Measurements from ENCODE around the gene IRF2BP1.
"Not testable (repeated sequence)": the region's sequence is repeated elsewhere in the genome, so short reads cannot be mapped to it uniquely, and the experiment has no call there.

The IRF2BP1 gene

DNA sequence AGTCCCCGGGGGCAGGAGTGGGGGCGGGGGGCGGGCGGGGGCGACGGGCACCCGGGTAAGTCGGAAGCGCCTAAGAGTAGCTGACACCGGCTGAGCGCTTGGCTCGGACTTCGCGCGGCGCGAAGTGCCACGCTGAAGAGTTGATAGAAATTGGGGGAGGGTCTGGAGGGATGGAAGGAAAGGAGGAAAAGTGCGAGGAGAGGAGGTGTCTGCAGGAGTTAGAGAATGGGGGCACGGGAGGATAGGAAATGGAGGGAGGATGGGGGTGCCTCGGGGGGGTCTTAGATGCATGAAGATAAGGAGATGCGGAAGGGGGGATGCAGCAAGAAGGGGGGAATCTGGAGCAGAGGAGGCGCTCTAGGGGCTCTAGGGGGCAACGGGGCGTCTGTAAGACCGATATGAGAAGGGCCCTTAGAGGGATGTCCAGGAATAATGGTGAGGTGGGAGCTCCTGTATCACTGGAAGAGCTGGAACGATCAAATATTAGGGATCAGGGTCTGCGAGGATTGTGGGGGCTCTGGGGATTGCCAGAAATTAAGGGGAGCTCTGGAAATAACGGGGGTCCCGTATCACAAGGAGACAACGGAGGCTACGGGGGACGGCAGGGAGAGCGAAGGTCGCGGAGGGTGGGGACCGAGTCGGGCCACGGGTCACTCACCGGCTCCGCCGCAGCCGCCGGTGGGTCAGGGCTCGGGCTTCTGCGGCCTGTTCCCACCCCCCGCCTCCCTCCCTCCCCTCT lies 16.1 kb upstream of the IRF2BP1 start, which contains the start of gene MYPOP:
Gene MYPOP (minus strand): TSS at position 702 of the 739 bp plus-strand sequence. CDS start 840 bp downstream, outside the sequence.
- no peak for DNase-seq

DNA sequence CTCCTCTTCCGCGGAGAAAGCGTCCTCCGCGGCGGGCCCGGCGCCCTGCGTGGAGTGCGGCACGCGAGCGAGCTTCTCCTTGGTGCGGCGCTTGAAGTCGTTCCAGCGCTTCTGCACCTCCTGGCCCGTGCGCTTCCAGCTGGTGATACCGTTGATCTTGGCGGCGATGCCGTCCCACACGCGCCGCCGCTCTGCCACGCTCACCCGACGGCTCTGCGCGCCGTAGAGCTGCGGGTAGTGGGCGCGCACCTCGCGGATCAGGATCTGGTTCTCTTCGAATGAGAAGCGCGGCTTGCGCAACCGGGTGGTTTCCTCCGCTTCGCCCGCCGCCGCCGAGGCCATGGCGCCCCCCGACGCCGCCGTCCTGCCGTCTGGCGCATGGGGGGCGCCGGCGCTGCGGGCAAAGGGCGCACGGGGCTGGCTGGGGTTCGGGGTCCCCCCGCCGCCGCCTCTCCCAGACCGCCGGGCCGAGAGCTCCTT lies 15.5 kb upstream of the IRF2BP1 start:
- DNase-seq, result no peak

DNA sequence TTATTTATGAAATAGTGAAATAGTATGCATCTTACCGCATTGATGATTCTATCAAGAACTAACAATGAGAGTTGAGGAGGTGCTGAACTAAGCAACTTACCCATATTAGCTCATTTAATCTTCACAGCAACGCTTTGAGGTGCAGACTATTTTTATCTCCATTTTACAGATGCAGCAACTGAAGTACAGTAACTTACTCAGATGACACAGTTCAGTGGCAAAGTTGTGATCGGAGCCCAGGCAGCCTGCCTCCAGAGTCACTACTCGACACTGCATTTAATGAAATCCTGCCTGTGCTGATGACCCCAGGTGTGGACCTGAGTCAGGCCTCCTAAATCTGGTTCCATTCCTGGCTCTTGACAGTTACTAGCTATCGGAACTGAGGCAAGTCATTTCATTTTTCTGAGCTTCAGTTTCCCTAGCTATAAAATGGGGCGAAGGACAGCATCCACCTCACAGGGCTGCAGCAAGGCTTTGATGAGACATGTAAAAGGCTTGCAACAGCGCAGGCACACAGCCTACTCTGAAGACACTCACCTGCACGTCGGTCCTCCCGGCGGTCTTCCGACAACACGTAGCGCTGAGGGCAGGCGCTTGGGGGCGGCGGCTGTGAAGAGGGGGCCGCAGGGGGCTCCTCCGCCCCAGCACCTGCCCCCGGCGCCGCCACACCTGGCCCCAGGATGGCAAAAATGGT lies 14.9 kb upstream of the IRF2BP1 start:
- no peak for DNase-seq

DNA sequence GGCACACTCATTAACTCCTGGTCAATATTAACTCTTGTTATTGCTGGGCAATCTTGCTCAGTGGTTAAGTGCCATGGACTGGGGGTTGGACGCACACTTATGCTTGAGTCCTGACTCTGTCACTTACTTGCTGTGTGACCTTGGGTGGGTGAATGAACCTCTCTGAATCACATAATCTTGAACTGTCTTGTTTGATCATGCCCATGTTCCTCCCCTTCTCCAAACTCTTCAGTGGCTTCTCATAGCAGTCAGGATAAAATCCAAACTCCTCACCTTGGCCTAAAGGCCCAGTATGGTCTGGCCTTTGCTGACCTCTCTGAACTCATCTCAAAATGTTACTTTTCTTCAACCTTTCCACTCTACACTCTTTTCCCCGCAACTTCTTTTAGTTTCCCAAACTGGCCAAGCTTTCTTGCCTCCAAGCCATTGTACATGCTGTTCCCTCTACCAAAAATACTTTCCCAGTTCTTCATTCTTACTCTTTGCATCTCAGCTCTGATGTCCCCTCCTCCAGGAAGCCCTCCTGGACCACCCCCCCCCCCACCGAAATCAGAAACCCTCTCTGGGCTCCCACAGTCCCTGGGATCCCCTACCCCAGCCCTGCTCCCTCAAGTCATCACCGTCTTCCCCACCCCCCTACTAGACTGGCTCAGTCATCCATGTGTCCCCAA lies 14.1 kb upstream of the IRF2BP1 start:
- no peak for DNase-seq

DNA sequence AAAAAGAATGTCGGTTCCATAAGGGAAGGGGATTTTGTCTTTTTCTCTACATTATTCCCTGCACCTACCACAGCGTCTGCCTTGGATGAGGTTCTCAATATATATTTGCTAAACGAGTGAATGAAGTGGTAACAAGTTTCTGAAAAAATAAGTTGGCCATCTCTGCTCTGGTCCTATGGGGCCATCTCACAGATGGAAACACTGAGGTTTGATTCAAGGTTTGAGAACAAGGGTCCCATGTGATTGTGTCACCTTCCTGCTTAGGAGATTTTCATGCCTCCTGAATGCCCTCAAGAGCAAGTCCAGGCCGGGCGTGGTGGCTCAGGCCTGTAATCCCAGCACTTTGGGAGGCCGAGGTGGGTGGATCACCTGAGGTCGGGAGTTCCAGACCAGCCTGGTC lies 13.3 kb upstream of the IRF2BP1 start:
- no peak for DNase-seq

DNA sequence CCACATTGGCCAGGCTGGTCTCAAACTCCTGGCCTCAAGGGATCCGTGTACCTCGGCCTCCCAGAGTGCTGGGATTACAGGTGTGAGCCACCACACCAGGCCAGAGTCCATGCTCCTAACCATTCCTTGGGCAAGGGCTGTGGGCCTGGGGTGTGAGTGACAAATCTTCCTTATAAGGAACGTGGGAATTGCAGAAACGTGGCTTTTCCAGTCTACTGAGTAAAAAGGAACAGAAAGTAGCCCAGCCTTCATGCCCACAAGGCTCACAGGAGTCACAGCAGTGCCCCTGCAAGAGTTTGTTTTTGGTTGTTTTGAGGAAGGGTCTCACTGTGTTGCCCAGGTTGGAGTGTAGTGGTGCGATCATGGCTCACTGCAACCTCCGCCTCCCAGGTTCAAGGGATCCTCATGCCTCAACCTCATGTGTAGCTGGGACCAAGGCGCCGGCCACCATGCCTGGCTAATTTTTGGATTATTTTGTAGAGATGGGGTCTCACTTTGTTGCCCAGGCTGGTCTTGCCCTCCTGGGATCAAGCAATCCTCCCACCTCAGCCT lies 11.4 kb upstream of the IRF2BP1 start:
- no peak for DNase-seq

DNA sequence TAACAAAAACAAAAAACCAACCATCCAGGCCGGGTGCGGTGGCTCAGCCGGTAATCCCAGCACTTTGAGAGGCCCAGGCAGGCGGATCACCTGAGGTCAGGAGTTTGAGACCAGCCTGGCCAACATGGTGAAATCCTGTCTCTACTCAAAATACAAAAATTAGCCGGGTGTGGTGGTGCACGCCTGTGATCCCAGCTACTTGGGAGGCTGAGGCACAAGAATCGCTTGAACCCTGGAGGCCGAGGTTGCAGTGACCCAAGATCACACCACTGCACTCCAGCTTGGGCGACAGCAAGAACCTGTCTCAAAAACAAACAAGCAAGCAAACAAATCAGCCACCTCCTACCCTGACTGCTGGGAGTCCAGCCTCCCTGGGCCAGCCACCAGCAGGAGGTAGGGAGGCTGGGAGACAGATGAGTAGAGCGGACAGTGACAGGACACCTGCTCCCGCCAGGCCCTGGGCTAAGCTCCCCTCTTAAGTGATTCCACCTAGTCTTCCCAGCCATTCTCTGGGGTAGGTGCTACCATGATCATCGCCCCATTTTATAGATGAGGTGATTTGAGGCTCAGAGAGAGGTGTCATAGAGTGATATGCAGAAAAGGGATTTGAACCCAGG lies 10.2 kb upstream of the IRF2BP1 start:
- not testable (repeated sequence) for DNase-seq

DNA sequence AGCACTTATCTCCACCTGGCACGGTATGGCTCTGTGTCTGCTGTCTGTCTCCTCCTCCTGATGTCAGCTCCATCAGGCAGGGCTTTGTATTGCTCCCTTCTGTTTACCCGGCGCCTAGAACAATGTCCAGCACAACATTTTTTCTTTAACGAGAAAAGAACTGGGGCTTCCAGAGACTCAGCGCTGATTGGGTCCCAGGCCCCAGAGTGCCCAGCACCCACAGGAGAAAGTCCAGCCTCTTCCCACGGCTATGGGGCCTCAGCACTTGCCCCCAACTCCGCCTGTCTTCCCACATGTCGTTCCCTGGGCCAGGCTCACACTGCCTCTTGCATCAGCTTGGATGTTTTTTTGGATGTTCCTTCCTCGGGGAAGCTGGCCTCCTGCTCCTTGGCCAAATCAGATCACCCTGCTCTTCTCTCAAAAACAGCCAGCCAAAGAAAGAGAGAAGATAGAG lies 9.6 kb upstream of the IRF2BP1 start:
- no peak for DNase-seq

DNA sequence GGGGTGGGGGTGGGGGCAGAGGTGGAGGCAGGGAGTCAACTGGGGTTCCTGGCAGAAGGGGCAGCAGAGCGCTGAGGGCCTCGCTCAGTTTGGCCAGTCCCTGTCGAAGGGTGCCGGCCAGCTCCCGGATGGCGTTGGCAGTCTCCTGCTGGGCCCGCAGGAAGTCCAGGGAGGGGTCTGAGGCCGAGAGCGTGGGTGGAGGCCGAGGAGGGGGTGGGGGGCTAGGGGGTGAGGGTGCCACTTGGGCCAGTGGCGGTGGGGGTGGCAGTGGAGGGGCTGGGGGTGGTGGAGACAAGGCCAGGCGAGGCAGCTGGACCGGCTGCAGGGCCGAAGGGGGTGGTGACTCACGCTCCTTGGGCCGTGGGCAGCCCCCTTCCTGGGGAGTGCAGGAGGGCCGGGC lies 4.9 kb upstream of the IRF2BP1 start:
- DNase-seq, result no peak

DNA sequence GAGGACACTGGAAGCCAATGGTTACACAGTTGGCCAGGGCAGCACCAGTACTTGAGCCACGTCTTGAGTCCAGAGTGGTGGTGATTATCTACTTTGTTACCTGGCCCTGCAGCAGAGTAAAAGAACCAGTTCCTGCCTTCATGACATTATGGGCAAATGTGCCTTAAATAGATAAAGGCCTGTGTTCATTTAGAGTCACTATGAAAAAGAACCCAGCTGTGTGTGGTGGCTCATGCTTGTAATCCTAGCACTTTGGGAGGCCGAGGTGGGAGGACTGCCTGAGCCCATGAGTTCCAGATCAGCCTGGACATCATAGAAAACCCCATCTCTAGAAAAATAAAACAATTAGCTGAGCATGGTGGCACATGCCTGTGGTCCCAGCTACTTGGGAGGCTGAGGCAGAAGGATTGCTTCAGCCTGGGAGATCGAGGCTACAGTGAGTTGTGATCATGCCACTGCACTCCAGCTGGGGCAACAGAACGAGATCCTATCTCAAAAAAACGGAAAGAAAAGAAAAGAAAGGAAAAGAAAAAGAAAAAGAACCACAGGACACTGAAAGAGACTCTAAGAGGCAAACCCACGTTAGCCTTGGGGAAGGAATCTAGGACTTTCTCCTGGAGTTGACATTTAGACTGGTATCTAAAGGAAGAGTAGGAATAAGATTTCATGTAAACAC lies 3.4 kb upstream of the IRF2BP1 start:
- no peak for DNase-seq

DNA sequence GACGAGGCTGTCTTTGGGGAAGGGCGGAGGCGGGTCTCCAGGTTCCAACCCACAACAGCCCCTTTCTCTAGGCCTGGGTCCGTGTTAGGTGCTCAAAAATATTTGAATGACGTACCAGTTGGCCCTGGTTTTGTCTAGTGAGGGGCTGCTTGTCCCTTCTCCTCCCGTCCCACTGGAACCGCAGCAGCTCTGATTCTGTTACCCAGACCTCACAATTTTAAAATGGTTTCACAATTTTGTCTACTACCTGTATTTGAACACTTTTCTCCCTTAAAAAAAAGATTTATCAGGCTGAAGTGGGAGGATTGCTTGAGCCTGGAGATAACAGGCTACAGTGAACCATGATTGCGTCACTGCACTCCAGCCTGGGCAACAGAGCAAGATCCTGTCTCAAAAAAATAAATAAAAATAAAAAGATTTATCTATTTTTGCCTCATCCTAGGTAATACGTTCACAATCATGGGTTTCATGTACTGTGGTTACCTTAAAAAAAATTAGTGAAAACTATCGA lies 1.3 kb upstream of the IRF2BP1 start:
- DNase-seq, result no peak

DNA sequence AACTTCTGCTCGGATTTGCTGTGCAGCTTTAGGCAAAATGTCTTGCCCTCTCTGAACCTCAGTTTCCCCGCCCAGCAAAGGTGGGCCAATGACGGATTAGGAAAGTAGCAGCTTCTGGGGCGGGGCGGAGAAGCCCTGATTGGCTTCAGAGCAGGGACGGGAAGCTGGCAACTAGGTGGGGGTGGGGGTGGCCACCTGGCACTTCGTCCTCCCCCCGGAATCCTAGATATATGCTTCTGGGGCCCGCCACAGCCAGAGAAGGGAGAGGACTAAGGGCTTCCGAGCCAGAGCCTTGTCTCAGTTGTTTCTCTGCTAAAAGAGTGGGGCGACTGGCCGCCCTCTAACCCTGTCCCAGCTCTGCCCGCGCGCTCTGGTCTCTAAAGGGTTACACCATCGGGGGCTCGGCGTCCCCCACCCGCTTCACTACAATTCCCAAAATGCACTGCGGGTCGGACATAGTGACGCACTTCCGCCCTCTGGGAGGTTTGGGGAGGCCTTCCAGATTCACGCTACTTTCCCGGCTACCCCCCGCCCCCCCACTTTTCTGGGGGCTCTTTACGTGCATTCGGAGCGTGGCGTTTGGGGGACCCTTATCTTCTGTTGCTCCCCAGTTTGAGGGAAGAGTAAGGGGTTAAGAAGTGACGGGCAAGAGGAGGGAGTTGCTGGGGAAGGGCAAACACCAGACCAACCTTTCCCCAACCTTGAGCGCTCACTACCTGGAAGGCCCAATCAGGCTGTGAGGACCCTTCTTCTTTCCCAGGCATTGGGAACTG lies 672 bp upstream of the IRF2BP1 start:
- DNase-seq, result peak; percentile 83

DNA sequence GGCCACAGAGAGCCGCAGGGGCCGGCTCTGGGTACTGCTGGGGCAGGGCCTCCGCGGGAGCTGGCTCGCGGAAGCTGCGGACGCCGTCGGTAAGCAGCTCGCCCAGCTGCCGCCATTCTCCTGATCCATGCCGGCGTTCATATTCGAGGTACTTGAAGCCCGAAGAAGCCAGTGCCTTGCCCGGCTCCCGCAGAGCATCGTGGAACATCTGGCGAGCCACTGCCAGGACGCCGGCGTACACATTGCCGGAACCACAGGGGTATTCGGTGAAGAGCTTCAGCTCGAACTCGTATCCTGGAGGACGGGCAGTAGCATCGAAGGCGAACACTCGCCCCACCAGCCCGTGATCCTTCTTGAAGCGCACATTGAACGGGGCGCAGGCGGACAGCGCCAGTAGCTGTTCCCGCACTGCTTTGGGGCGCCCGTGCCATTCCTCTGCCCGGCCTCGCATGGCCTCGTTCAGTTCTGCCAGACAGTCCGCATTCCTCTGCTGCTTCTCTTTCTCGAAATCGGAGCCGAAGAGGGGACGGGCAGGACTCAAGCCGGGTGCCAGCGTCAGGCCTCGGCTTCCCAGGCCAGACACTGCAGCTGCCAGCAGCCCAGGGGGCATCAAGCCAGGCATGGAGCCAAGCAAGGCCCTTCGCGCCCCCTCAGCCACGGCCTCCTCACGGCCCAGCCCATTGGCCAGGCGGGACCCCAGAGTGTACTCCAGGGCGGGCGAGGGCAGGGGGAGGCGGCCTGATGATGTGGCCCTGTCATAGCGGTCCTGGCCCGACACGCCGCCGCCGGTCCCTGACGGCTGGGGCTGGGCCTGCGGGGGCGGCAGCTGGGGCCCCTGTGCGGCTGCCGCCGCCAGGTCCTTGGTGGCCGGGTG lies 1.0 kb downstream of the IRF2BP1 start:
- peak; percentile 10 for DNase-seq

DNA sequence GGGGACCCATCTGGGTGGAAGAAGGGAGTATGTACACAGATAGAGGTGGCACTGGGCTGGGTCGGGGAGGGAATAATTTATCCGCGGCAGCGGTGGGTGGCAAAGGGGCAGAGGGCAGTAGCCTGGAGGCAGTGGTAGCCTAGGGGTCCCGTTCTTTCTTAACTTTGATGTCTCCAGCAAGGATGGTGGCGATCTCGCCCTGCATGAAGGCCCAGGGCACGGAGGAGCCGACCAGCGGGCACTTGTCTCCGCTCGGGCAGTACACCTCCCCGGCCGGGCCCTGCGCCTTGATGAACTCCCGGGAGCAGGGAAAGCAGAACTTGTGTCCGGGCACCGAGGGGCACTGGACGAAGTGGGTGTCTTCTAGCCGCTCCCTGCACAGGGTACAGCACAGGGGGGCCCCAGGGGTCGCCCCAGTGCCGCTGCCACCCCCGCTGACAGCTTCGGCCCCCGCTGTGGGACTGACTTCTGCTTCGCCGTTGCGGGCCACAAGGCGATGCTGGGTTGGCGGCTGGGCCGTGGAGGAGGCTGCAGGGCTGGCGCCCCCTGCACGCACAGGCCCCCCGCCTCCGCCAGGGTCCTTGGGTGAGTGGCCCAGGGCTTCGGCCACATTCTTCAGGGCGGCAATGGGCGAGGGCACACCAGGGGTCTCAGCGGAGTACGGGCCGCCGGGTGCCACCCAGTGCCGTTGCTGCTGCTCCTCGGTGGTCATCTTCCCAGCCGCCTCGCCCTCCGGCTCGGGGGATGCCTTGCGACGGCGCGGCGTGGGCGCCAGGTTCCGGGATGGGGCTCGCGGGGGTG lies 1.9 kb downstream of the IRF2BP1 start:
- DNase-seq, result no peak

DNA sequence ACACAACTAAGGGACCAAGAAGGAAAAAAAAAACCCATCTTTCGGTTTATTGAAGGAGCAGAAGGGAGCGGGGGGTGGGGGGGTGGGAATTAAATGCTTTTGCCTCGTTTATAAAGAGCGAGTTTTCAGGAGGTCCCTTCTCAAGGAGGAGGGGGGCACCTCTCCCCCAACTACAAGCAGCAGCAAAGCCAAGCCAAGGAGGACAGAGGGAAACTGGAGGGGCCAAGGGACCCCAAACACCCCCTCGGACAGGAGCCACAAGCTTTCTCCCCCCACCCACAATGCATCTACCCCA lies 2.4 kb downstream of the IRF2BP1 start:
- no peak for DNase-seq

DNA sequence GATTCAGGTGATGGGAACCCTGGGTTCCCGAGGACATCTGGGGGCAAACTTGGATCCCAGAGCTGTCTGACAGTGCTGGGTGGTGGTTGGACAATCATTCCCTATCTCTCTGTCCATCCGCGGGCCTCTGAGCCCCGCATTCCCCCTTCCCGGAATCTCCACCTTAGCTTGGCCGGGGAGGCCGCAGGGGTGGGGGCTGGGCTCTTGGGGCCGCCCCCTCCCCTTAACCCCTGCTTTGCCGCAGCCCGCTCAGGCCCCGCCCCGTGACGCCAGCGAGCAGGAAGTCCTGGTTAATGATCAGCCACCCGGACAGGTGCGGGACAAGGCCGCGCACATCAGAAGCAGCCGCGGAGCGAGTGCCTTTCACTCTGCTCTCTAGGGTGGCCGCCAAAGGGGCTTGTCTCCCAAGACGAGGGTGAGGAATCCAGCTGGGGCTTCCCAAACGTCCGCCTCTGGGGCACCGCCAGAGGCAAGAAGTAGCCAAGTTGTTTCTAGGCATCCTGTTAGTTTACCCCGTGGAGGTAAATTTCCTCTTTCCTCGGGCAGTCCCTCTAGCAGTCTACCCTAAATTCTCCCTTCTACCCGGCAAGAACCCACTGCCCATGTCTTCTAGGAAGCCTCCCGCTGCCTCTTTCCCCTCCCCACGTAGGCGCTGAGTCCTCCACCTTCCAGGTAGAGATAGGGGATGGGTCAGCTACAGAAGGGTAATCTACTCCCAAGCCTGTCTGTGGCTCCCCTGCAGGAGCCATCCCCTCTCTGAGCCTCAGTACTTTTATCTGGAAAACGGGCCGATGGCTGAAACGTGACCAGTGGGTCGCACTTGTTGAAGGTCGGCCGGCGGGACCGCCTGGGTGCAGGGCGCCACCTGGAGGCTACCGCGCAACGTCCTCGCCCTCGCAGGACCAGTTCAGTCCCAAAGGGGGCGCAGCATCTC lies 3.0 kb downstream of the IRF2BP1 start:
- DNase-seq, result no peak

DNA sequence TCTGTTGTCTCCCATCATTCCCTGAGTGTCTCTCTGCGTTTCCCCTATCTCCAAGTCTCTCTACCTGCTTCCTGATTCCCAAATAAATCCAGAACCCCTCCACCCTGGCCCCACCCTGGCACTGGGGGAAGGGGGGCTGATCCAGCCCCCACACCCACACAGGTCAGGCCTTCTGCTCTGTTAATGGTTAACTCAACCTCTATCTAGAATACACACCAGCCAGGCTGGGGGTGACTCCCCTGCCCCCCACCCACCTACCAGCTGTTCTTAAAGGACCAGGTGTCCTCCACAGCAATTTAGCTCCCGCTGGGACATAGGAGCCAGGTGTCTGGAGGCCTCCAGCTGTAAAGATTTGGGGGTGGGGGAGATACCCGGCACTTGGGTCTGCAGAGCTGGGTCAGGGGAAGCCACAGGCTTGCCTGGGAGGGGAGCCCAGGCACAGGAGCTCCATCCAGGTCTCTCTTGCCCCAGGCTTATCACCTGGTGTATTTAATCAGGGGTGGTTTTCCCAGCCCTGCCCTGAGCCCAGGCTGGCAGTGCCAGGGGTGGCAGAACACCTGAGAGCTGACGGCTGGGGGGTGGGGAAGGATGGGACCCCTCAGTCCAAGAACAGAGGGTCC lies 3.9 kb downstream of the IRF2BP1 start:
- no peak for DNase-seq
